Upper lobe of right lung (tissue), 1 donor: Measurements from ENCODE around the gene SLX4IP. TPM values are rescaled to one million over a fixed set of nuclear protein-coding genes. Genes with fewer than 3 reads are reported as not detected.
"Not testable (repeated sequence)": the region's sequence is repeated elsewhere in the genome, so short reads cannot be mapped to it uniquely, and the experiment has no call there.

Experiments used
- ATAC-seq: fragments of 200-7000 bp; cut with Tn5 transposase; one replicate; pipeline ENCODE4 v1.9.1; 2020; ENCODE audit warnings: mild to moderate bottlenecking, moderate library complexity
- DNase-seq: peaks from one replicate; pipeline ENCODE4 v3.0.0-alpha.2; 2020
- H3K27ac ChIP-seq: fragments of 200-600 bp; one replicate; pipeline ENCODE4 v1.8.0; 2022
- H3K27me3 ChIP-seq: fragments of 200-600 bp; one replicate; pipeline ENCODE4 v1.8.0; 2022; ENCODE audit warnings: mild to moderate bottlenecking
- H3K36me3 ChIP-seq: fragments of 200-600 bp; one replicate; pipeline ENCODE4 v1.8.0; 2022
- H3K4me1 ChIP-seq: fragments of 200-600 bp; one replicate; pipeline ENCODE4 v1.8.0; 2022
- H3K4me3 ChIP-seq: fragments of 200-600 bp; one replicate; pipeline ENCODE4 v1.8.0; 2022; ENCODE audit warnings: mild to moderate bottlenecking
- H3K9me3 ChIP-seq: fragments of 200-600 bp; one replicate; pipeline ENCODE4 v1.8.0; 2022
- intact Hi-C: fragments of 100-400 bp; cut with DNase I; formaldehyde crosslinking; loops from one replicate; pipeline ENCODE4 v1.11.0; 2022
- total RNA-seq: library from RNA; stranded (reverse); fragmentation: NEBNext Ultra II Directional; extraction: Animal tissue kit (Norgen Biotek cat#: 25700); gene quantifications from one replicate; pipeline ENCODE4 v1.2.1, GENCODE V29; 2021
- TF ChIP-seq, protein P1 (sequence below): fragments of 200-600 bp; IDR thresholded peaks from one replicate; pipeline ENCODE4 v1.8.0; 2022; ENCODE audit warnings: antibody characterized with exemption
- donor health status: DM: no; HTN: yes; CAD: no; lungs with severe emphysema.

Gene SLX4IP
- total RNA-seq, 1 donor from 2014 or later, result 5.4 TPM

- Histone ChIP-seq H3K4me1 (no peaks in the 10 kb centered on the region), H3K4me3 (no peak overlapping the region), H3K27me3 (no peaks in the 10 kb centered on the region), H3K36me3 (no peaks in the 10 kb centered on the region), H3K9me3 (no peaks in the 10 kb centered on the region), H3K27ac (no peak overlapping the region)
- ATAC-seq (no peak), DNase-seq (no peak)
- TF ChIP-seq, protein P1, sequence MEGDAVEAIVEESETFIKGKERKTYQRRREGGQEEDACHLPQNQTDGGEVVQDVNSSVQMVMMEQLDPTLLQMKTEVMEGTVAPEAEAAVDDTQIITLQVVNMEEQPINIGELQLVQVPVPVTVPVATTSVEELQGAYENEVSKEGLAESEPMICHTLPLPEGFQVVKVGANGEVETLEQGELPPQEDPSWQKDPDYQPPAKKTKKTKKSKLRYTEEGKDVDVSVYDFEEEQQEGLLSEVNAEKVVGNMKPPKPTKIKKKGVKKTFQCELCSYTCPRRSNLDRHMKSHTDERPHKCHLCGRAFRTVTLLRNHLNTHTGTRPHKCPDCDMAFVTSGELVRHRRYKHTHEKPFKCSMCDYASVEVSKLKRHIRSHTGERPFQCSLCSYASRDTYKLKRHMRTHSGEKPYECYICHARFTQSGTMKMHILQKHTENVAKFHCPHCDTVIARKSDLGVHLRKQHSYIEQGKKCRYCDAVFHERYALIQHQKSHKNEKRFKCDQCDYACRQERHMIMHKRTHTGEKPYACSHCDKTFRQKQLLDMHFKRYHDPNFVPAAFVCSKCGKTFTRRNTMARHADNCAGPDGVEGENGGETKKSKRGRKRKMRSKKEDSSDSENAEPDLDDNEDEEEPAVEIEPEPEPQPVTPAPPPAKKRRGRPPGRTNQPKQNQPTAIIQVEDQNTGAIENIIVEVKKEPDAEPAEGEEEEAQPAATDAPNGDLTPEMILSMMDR, result no peak
- intact Hi-C loops, result no loop called here
Observed at GRCh38 chr20:10613911-10614310, 178.8 kb downstream of the SLX4IP start.

GRCh38 chr20:10616212-10616611 lies 181.1 kb downstream of the SLX4IP start:
- TF ChIP-seq, protein P1, result no peak
- H3K4me3 ChIP-seq, result no peak overlapping the region
- no peaks in the 10 kb centered on the region for H3K9me3 ChIP-seq
- H3K27me3 ChIP-seq, result no peaks in the 10 kb centered on the region
- H3K36me3 ChIP-seq, result no peaks in the 10 kb centered on the region
- intact Hi-C loops, result no loop called here
- no peak overlapping the region for H3K27ac ChIP-seq
- DNase-seq (no peak), ATAC-seq (no peak)
- H3K4me1 ChIP-seq, result no peaks in the 10 kb centered on the region

DNA sequence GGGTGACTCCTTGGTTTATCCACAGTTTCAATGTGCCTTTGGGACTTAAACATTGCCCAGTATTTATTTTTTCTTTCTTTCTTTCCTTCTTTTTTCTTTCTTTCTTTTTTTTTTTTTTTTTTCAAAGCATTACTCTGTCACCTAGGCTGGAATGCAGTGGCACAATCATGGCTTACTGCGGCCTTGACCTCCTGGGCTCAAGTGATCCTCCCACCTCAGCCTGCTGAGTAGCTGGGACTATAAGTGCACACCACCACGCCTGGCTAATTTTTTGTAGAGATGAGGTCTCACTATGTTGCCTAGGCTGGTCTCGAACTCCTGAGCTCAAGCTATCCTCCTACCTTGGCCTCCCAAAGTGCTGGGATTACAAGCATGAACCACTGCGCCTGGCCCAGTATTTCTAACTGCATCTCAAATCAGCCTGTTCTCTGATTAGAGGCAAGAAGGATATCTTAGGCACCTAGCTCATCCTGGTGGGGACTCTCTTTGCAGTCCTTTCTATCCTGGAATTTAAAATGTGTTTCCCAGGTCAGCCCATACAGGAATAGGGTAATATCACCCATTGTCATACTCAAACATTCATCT lies 182.5 kb downstream of the SLX4IP start:
- H3K4me1 ChIP-seq, H3K36me3 ChIP-seq, H3K27ac ChIP-seq, ATAC-seq, H3K4me3 ChIP-seq, H3K9me3 ChIP-seq, DNase-seq, intact Hi-C loops, H3K27me3 ChIP-seq: not testable (repeated sequence)

DNA sequence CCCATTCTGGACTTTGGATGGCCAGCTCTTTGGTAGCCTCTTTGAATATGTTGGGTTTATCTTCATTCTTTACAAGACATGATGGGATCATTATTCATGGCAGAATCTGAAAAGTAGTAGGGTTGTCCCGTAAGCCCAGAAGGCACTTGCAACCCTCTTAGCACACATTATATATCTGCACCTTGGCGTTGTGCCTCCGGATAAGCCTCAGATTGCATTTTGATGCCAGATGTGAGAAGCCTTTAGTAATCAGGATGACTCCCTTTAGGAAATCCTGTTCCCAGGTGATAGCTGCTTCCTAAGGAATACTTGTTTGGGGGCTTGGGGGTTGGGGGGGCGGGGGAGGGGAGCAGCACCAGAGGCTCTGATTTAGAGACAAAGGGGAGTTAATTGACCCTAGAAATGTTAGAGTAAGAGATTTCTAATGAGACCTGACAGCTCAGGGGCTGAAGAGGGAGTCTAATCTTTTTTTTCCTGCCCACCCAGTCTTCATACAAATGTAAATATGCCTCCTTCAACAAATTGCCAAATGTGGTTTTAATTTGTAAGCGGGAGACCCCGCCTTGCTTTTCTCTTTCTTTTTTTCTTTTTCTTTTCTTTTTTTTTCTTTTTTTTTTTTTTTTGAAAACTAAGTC lies 183.6 kb downstream of the SLX4IP start:
- DNase-seq, result no peak
- Histone ChIP-seq H3K36me3 (no peaks in the 10 kb centered on the region), H3K4me1 (no peaks in the 10 kb centered on the region), H3K9me3 (no peaks in the 10 kb centered on the region), H3K27ac (no peak overlapping the region), H3K4me3 (no peak overlapping the region), H3K27me3 (no peaks in the 10 kb centered on the region)
- no peak for ATAC-seq
- TF ChIP-seq, protein P1, result no peak
- intact Hi-C loops, result no loop called here

DNA sequence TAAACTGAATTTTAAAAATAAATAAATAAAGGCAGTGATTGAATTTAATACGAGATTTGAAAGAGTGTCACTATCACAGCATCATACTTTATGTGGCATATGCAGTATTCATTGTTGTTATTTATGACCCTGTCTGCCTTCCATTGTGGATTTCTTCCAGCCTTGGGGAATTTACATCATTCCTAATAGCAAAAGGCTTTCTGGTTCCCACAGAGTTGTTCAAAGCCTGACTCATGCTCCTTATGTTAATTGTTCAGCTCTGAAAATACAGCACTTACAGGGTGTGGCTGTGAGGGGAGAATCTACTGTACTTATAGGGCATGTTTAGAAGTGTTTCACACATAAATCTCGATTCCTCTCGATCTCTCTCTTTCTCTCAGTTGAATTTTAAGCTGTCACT lies 184.3 kb downstream of the SLX4IP start:
- H3K36me3 ChIP-seq, result no peaks in the 10 kb centered on the region
- TF ChIP-seq, protein P1, result no peak
- no peak for DNase-seq
- H3K27me3 ChIP-seq, result no peaks in the 10 kb centered on the region
- H3K4me1 ChIP-seq, result no peaks in the 10 kb centered on the region
- intact Hi-C loops, result no loop called here
- H3K9me3 ChIP-seq, result no peaks in the 10 kb centered on the region
- no peak for ATAC-seq
- H3K4me3 ChIP-seq, result no peak overlapping the region
- H3K27ac ChIP-seq, result no peak overlapping the region

DNA sequence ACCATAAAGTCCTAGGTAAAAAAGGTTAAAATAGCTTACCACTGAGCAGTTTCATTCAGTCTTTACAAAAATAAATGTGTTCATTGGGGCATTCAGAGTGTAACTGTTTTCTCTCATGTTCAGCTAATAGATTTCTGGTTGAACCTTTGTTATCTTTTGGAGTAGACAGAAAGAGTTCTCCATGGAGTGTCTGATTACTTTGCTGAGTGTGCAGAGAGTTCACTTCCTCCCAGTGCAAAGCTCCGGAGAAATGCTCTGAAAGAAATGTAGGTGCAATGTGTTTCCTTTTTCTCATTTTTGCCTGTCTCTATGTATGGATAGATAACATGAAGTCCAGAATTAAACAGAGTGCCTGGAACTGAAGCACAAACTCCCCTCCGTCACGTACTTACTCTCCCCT lies 186.0 kb downstream of the SLX4IP start:
- Histone ChIP-seq H3K4me3 (no peak overlapping the region), H3K4me1 (no peaks in the 10 kb centered on the region), H3K36me3 (no peaks in the 10 kb centered on the region), H3K27me3 (no peaks in the 10 kb centered on the region), H3K9me3 (no peaks in the 10 kb centered on the region), H3K27ac (no peak overlapping the region)
- TF ChIP-seq, protein P1, result no peak
- intact Hi-C loops, result no loop called here
- ATAC-seq (no peak), DNase-seq (no peak)
